Hematopoietic multipotent progenitor cell treated with erythropoietin and hydrocortisone succinate and interleukin-3 and kit ligand, for 8 days (in vitro differentiated cells): ENCODE data around the gene TMEM169.
"Not testable (repeated sequence)": the region's sequence is repeated elsewhere in the genome, so short reads cannot be mapped to it uniquely, and the experiment has no call there.

Experiments
- DNase-seq: peaks from one replicate; pipeline ENCODE4 v3.0.0-alpha.2; 2015

TMEM169 gene

GRCh38 chr2:216134958-216135541 lies 53.3 kb downstream of the TMEM169 start:
- DNase-seq, result no peak

GRCh38 chr2:216139884-216140283 lies 58.2 kb downstream of the TMEM169 start:
- peak; percentile 35 for DNase-seq

GRCh38 chr2:216141516-216141915 lies 59.8 kb downstream of the TMEM169 start:
- DNase-seq, result not testable (repeated sequence)

GRCh38 chr2:216142540-216142939 lies 60.8 kb downstream of the TMEM169 start:
- DNase-seq, result no peak

GRCh38 chr2:216144372-216144771 lies 62.7 kb downstream of the TMEM169 start:
- DNase-seq, result no peak

GRCh38 chr2:216144857-216145256 lies 63.1 kb downstream of the TMEM169 start:
- no peak for DNase-seq

- DNase-seq, result no peak
These were observed 64.9 kb downstream of the TMEM169 start for GRCh38 chr2:216146573-216146972.

GRCh38 chr2:216147172-216148131 lies 65.7 kb downstream of the TMEM169 start:
- no peak for DNase-seq

- no peak for DNase-seq
These were observed 67.3 kb downstream of the TMEM169 start for GRCh38 chr2:216148983-216149382.

- no peak for DNase-seq
These were observed 68.0 kb downstream of the TMEM169 start for GRCh38 chr2:216149741-216150140.

- no peak for DNase-seq
These were observed 69.8 kb downstream of the TMEM169 start for GRCh38 chr2:216151313-216152025.
